GM19238 (cell line): ENCODE results near the gene NRG2.

Experiments
- DNase-seq: peaks from one replicate; pipeline ENCODE4 v3.0.0; 2011; ENCODE audit warnings: low spot score; ENCODE audit not compliant: insufficient read length

The NRG2 gene

DNA sequence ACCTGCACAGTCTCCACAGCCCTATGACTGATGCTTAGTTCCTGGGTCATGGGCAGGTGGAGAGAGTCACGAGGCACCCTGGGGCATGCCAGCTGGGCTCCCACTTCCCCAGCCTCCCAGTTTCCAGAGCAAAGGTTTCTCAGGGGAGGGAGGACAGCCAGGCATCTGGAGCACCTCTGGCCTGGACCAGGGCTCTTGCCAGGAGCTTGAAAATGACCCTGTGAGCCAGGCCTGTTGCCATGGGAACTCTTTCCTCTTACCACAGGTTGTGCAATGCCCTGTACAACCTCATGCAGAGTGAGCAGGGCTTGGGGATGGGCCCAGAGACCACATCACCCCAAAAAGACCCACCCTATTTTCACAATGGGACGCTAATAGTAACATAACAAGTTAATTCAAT is 134.3 kb downstream of the NRG2 start:
- no peak for DNase-seq

DNA sequence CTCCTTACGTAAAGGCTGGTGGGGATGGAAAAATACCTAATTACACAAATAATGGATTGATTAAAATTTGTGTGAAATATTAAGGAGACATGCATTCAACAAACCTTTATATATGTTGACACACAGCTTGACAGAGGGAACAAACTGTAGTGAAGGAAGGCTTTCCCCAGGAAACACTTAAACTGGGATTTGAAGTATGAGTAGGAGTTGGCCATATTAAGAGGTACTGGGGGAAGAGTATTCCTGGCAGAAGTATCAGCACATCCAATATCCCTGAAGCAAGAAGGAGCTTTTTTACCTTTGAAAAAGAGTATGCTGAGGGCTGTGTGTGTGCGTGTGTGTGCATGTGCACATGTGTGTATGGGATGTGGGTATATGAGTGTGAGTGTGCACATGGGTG is 136.4 kb downstream of the NRG2 start:
- no peak for DNase-seq

DNA sequence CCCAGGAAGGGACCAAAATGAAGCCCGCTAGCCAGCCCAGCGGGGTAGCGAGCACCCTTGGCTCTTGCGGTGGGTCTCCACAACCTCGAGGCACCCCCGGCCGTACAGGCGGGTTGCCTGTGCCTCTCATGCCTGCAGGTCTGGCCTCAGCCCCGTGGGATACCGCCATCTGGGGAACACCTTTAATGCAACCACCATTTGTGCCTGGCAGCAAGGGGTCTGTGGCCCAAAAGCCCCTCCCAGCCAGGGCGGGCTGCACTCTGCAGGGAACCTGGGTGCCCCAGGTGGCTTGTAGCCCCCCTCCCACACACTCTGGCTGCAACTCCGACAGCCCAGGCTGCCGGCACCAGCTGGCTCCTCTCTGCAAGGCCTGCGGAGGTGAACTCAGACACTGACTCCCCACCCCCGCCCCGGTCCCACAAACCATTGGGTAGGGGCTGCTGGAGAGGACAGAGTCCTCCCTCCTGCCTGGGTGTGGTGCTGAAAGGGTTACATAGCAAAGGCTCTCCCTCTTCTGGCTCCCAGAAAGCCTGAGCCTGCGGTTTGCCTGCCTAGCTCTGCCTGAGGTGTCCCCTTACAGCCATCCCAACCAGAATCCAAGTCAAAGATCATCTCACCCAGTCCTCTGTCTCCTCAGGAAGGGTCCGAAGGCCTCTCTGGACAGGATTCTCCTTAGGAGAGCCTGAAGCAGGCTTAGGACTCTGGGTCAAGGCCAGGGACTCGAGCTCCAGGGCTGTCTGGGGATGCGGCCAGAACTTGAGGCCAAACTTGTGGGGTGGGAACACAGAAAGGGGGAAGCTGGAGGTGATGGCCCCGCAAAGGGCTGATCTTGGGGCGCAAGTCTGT is 138.1 kb downstream of the NRG2 start:
- no peak for DNase-seq

DNA sequence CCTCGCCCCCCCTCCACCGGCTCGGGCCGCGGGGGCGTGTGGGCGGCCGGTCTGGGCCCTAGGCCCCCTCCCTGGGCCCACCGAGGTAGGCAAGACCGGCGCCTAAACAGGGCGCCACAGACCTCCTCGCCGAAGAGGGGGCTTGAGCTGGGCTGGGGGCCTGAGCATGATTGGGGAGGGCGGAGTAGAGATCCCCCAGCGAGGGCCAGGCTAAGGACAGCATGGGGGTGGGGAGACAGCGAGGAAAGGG is 138.6 kb downstream of the NRG2 start:
- no peak for DNase-seq

DNA sequence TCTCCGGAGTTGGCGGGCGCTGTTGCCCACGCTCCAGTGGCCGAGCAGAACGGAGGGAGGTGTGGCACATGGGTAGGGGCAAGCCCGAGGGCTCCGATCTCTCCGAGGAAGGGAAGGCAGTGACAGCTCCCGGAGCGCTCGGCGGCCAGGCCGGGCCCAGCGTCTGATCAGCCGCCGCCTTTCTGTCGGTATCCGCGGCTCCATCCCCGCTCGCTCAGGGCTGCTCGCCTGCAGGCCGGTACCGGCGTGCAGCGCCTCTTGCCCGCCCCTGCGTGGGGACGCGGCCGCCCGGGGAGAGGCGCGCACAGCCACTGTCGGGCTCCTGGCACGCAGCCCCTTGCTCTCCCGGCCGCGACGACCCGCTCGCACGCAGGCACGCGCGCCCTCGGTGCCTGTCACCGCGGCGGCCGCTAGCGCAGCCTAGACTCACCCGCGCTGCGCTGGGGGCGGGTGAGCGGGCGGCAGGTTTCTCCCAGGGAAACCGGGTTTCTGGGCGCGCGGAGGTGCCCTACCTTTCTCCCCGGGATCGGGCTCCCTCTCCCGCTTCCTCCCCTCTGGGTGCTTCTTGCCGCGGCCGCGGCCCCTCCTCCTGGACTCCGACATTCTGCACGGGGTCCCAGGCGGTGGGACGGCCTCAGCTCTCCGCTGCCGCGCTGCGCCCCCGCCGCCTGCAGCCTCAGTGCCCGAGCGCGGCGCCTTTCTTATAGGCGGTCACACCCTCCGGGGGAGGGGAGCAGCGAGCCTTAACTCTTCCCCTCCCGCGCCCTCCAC is 139.1 kb downstream of the NRG2 start:
- DNase-seq, result peak; percentile 38

DNA sequence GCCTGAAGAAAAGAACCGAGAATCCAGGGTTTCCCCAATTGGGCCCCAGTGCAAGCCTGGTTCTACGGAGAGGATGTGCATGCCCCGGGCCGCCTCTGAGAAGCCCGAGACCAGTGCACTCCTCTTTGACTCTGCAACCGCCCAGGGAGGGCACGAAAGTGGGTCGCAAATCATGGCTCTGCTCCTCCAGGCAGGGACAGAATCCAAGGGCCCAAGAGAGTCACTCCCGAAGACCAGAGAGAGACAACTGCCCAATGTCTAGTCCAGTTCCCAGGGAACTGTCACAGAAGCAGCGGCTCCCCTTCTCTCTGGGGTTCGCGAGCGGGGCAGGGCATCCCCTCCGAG is 139.7 kb downstream of the NRG2 start:
- no peak for DNase-seq

DNA sequence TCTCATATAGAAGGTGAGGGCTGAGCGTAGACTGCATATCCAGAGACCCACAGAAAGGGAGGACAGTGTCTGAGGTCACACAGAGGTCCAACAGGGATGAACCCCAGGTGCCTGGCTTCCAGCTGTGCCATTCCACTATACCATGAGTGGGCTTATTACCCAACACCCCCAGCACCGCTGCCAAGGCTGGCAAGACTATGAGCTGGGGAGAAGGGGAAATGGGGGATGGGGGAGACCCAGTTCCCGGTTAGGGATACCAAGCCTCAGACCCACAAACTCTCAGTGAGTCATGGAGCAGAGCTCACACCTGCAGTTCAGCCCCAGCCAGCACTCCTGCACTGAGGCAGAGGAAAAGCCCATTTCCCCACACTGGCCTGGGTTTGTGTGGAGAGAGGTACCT is 141.1 kb downstream of the NRG2 start:
- no peak for DNase-seq

DNA sequence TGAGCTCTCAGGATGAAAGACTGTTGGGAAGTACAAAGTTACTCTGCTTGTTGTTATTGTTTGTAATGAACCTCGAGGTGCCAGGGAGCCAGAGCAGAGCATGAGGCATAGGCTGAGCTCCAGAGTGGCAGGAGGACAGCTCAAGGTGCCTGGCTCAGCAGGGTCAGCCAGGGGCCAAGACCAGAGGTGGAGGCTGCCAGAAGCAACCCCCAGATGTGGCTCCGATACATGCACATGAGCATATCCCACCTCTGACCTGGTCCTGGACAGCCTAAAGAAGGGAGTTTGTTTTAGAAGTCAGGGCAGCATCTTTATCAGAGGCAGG is 141.9 kb downstream of the NRG2 start:
- no peak for DNase-seq

DNA sequence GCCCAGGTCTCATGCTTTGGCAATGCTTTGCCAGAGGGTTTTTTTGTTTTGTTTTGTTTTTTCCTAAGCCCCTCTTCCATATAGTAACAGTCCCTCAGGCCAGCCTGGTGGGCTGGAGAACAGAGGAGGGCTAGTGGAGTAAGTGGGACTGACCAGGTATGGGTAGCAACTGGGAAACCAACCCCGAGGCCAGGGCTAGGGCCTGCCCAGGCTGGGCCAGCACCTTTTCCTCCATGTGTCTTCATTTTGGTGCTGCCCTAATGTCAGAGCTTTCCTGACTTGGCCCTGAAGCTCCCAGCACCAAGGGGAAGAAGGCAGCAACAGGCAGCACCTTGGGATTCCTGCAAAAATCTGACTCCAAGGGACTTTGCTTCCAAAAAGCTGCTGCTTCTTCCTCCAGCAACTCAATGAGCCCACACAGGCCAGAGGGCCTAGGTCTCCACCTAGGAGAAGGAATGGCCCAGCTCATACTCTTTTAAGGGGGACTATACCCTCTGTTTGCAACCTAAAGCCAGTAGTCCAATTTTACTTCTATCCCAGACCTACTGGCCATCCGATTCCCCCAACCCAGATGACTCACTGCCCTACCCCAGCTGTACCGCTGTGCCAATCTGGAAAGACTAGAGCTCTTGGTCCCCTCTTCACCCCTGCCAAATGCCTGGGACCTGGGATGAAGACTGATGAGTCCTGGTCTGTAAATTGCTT is 142.4 kb downstream of the NRG2 start:
- DNase-seq, result no peak

DNA sequence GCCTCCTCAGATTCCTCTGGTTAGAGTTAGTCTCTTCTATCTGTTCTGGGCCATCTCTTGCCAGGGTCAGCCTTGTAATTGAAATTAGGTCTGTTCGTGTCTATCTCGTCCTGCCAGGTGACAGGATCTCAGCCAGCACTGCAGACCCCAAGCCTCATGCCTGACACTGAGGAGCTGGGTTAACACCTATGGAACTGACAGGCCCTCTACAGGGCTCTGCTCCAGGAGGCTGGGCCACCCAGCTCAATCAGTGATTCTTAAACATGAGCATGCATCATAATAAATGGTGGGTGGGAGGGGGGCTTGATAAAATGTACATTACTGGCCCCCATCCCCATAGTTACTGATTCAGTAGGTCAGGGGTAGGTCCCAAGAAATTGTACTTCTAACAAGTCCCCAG is 144.1 kb downstream of the NRG2 start:
- DNase-seq, result no peak

DNA sequence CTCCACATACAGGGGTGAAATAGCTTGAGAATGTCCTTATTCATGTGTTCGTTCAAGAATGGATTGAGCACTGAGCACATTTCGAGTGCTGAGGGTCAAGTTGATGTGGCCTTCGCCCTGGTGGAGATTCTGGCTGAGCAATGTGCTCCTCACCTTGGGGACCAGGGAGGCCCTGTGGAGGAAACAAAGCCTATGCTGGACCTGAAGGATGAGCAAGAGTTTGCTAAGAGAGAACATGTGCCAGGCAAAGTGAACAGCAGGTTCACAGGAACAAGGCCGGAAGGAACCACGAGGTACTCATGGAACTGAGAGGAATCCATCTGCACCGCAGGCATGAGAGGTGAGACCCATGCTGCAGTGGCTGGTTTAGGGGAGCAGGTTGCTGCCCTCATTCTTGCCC is 145.1 kb downstream of the NRG2 start:
- no peak for DNase-seq

DNA sequence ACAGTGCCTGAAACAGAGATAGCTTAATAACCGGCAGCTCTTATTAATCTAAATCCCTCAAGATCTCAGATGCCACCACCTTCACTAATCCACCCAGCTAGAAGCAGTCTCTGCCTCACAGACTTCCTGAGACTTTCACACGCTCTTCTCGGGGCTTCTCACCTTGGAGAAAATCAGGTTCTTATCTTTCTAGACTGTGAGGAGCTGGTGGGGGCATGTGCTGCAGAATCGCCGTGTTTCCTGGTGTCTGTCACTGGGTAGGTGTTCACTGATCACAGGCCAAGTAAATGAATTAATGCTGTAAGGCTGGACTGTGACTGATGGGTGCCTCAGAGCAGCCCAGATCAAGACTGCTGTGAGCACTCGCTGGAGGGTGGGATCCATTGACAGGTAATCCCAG is 145.8 kb downstream of the NRG2 start:
- DNase-seq, result no peak

DNA sequence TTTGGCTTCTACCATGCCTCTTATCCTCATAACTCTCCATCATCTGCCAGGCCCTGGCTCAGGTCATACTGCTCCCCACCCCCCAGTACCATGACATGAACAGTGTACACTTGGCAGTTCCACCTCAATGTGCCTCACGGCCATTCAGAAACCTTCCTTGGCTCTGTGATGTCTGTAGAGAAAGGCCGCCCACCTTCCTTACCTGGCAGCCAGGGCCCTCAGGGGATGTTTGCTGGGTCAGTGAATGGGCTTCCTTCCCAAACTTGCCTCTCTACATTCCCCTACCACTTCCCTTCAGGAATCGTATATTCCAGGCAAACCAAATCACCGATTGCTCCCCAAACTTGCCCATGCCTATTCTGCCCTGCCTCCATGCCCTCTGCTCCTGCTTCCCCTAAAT is 146.4 kb downstream of the NRG2 start:
- DNase-seq, result no peak

DNA sequence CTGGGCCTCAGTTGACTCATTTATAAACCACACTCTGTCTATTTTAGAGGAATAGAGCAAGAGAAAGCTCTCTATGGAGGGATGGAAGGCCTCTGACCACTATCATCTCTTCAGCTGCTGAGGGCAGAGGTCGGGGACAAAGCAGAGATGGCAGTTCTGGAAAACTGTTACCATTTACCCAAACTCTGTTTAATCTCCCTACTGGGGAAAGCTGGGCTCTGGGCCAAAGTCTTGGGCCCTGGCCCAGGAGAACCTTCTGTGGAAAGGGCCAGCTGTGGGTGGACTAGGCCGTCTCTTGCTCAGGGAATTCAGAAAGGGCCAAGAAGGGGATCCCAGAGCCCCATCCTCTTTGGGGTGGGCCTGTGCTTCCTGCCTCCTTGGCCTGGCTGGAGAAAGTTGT is 147.5 kb downstream of the NRG2 start:
- no peak for DNase-seq

DNA sequence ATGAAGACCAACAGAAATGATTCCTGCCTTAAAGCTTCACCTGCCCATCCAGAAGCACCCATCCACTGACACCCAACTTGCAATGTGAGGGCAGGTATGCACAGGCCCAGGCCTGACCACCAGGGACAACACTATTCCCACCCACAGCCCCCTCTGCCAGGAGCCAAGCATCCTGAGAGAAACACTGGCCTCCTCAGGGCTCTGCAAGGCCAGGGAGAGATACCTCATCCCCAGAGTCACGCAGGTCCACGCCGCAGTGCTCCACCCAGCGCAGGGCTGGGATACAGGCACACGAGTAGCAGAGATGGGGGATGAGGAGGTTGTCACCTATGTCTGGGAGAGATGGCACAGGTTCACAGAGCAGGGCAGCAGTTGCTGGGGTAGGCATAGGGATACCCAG is 148.1 kb downstream of the NRG2 start:
- DNase-seq, result no peak

DNA sequence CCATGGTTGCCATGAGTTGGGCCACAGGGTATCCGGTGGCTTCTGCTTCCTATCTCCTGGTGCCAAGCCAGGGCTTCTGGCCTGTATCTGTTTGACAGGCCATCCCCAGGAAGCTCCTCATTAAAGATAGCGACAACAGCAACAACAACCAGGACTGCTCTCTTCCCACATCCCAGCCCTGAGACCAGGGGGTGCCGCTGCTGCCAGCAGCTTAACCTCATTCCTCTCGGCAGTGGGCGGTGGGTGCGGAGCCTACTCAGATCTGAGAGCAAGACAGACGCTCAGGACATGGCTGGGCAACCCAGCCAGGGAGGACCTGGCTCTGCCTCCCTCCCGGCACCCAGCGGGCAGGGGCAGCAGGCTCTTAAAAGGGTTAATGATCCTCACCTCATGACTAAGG is 149.2 kb downstream of the NRG2 start:
- DNase-seq, result no peak

DNA sequence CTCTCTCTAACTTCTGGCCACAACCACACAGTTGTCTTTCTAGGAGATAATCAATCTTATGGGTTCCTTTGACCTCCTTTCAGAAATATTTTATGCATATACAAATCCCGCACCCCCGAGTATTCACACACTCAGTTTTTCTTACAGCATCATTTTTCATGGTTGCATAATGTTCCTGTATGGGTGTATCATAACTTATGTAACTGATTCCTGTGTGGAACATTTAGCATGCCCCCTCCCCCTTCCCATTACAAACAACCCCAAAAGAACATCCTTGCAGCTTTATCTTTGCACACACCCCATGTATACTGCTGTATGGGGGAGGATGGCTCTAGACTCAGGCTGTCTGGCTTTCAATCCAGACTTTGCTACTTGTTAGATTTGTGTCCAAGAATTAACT is 153.7 kb downstream of the NRG2 start:
- no peak for DNase-seq

DNA sequence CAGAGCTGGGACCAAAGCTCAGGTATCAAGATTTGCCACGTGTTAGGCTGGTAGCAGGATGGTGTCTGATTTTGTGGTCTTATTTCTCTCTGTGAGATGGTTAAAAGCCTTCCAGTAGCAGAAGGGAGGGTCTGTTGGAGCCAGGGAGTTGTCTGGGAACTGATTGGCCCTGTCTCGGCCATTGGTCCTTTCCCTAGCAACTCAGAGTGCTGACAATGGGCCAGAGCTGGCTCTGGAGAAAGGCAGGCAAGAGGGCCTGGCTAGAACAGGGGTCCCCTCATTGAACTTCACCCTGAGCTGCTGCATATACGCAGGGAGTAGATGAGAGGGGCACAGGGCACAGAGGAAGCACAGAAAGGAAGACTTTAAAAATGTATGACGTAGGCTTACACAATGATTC is 154.7 kb downstream of the NRG2 start:
- DNase-seq, result no peak

DNA sequence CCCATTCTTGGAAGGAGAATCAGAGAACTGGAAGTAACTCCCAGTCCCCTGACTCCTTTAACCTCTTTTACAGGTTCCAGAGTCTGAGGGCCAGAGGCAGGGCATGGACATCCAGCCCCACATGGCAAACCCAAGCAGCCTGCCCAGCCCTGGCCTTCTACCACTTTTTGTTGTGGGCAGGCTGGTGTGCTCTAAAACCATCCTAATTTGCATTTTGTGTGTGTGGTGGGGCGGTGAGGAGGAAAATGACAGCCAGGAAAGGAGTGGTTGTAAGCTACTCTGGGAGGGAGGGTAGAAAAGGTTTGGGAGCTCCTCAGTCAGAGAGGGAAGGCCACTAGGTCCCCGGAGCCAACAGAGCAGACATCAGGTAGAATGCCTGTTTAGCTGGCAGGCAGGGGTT is 156.9 kb downstream of the NRG2 start:
- no peak for DNase-seq

DNA sequence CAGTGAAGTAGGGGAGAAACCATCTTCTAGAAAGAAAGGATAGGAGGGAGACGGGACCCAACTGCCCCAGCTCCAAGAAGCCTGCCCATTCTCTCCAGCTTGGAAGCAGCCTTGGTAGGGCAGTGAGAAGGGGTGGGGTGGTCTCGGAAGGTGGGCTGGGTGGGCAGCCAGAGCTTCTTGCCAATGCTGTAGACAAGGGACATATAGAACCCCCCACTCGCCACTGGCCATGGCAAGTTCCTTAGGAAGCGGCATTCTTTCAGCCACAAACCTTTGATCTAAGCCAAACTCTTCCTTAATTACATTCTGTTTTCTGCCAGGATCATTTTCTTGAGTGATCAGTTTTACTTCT is 157.3 kb downstream of the NRG2 start:
- no peak for DNase-seq

DNA sequence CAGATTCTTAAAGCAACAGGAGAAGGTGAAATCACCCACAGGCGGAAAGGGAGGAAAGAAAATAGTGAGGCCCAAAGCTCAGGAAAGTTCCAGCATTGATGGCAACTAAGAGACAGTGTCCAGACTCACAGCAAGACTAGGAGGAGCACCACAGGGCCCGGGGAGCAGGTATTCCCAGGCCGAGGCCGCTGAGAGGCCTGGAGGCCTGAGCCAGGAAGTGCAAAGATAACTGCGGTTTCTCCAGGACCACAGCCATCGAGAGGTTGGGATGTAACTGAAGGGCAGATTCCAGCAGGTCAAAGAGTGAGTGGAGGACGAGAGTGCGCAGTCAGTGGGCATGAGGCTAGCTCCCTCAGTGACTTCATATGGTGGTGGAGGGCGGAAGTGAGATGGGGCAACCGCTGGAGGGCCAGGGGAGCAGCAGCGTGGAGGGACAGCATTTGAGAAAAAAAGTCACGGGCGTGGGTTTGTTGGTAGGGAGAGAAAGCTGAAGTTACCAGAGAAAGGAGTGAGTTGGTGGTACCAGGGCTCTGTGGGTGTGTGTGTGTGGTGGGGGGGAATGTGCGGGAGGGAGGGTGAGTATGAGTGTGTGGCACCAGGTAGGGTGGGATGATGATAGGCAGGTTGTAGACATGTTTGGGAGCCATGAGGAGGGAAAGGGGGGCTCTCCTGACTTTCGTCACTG is 157.8 kb downstream of the NRG2 start:
- no peak for DNase-seq

DNA sequence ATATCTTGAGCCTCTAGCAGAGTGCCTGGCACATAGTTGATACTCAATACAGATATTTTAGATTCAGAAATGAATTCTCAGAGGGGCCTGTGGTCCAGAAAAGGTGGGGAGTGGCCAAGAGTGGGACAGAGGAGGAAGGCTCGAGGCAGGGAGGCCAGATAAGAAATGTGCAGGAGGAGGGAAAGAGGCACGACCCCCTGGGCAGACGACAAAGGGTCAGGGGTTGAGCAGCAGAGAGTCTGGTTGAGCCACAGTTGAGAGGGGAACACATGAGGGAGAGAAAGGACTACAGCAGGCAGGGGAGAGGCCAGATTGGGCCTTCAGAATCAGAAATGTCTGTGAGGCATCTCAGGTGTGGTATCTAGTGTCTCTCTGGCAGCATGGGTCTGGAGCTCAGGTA is 158.4 kb downstream of the NRG2 start:
- DNase-seq, result no peak
